ENCODE results near the gene ZFYVE28.

ZFYVE28 gene

GRCh38 chr4:2252530-2253091, 165.8 kb downstream of the ZFYVE28 start:
- DNase-seq = no peak

- DNase-seq = no peak
Measured at GRCh38 chr4:2251795-2252529, 166.5 kb downstream of the ZFYVE28 start.

GRCh38 chr4:2251073-2251794, 167.2 kb downstream of the ZFYVE28 start:
- DNase-seq = no peak

GRCh38 chr4:2250357-2251072, 167.9 kb downstream of the ZFYVE28 start:
- no peak for DNase-seq

- no peak for DNase-seq
Measured at GRCh38 chr4:2249526-2250356, 168.7 kb downstream of the ZFYVE28 start.

- DNase-seq = no peak
Measured at GRCh38 chr4:2248821-2249261, 169.6 kb downstream of the ZFYVE28 start.

GRCh38 chr4:2248044-2248780, 170.2 kb downstream of the ZFYVE28 start:
- DNase-seq = no peak

GRCh38 chr4:2247128-2248043, 171.1 kb downstream of the ZFYVE28 start:
- no peak for DNase-seq

GRCh38 chr4:2246384-2247127, 171.9 kb downstream of the ZFYVE28 start:
- DNase-seq = no peak

GRCh38 chr4:2245787-2246275, 172.6 kb downstream of the ZFYVE28 start:
- no peak for DNase-seq

- DNase-seq = no peak
Measured at GRCh38 chr4:2245057-2245786, 173.2 kb downstream of the ZFYVE28 start.

GRCh38 chr4:2243681-2244380, 174.6 kb downstream of the ZFYVE28 start:
- peak in 8 of 56 donors; percentile 27 to 65 (median 40) for DNase-seq

GRCh38 chr4:2241410-2242353, 176.8 kb downstream of the ZFYVE28 start, which contains the start of the genes HAUS3 and POLN:
HAUS3 (minus strand) TSS chr4:2242121; CDS start chr4:2240946, 1,175 bp downstream.
POLN (minus strand) TSS chr4:2242121; CDS start chr4:2229231, 12,890 bp downstream.
- peak; percentile 82 to 99 (median 96) for DNase-seq

- no peak for DNase-seq
Measured at GRCh38 chr4:2241003-2241402, 177.4 kb downstream of the ZFYVE28 start.

All from amygdala (tissue), 56 donors.